ENCODE data around the gene NUP98.

DNA sequence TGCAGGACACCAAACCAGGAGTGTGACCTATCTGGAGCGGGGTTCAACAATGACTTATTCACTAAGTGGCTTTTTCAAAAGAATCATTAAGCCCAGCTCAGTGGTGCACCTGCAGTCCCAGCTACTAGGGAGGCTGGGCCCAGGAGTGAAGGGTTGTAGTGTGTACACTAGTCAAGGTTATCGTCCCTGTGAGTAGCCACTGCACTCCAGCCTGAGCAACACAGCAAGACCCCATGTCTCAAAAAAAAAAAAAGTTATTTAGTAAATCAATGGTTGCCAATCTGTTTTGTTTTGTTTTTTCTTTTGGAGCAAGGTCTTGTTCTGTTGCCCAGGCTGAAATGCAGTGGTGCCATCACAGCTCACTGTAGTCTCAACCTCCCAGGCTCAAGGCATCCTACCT lies 35.5 kb upstream of the NUP98 start:
- TF ChIP-seq, protein P1, sequence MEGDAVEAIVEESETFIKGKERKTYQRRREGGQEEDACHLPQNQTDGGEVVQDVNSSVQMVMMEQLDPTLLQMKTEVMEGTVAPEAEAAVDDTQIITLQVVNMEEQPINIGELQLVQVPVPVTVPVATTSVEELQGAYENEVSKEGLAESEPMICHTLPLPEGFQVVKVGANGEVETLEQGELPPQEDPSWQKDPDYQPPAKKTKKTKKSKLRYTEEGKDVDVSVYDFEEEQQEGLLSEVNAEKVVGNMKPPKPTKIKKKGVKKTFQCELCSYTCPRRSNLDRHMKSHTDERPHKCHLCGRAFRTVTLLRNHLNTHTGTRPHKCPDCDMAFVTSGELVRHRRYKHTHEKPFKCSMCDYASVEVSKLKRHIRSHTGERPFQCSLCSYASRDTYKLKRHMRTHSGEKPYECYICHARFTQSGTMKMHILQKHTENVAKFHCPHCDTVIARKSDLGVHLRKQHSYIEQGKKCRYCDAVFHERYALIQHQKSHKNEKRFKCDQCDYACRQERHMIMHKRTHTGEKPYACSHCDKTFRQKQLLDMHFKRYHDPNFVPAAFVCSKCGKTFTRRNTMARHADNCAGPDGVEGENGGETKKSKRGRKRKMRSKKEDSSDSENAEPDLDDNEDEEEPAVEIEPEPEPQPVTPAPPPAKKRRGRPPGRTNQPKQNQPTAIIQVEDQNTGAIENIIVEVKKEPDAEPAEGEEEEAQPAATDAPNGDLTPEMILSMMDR (tag by site-specific recombination; IDR thresholded peaks at IDR 0.05), result no peak
- TF ChIP-seq FEZF1 (tag by site-specific recombination; IDR thresholded peaks at IDR 0.05) (no peak), TCF7L2 (IDR thresholded peaks at IDR 0.05; ENCODE audit: borderline replicate concordance, low read depth, low read length) (no peak), ZNF239 (tag by site-specific recombination; IDR thresholded peaks at IDR 0.05) (no peak), ZNF501 (tag by site-specific recombination; IDR thresholded peaks at IDR 0.05) (no peak)
- TF ChIP-seq, protein P2, sequence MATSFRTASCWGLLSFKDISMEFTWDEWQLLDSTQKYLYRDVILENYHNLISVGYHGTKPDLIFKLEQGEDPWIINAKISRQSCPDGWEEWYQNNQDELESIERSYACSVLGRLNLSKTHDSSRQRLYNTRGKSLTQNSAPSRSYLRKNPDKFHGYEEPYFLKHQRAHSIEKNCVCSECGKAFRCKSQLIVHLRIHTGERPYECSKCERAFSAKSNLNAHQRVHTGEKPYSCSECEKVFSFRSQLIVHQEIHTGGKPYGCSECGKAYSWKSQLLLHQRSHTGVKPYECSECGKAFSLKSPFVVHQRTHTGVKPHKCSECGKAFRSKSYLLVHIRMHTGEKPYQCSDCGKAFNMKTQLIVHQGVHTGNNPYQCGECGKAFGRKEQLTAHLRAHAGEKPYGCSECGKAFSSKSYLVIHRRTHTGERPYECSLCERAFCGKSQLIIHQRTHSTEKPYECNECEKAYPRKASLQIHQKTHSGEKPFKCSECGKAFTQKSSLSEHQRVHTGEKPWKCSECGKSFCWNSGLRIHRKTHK (tag by site-specific recombination; IDR thresholded peaks at IDR 0.05), result no peak
- TF ChIP-seq, protein P3, sequence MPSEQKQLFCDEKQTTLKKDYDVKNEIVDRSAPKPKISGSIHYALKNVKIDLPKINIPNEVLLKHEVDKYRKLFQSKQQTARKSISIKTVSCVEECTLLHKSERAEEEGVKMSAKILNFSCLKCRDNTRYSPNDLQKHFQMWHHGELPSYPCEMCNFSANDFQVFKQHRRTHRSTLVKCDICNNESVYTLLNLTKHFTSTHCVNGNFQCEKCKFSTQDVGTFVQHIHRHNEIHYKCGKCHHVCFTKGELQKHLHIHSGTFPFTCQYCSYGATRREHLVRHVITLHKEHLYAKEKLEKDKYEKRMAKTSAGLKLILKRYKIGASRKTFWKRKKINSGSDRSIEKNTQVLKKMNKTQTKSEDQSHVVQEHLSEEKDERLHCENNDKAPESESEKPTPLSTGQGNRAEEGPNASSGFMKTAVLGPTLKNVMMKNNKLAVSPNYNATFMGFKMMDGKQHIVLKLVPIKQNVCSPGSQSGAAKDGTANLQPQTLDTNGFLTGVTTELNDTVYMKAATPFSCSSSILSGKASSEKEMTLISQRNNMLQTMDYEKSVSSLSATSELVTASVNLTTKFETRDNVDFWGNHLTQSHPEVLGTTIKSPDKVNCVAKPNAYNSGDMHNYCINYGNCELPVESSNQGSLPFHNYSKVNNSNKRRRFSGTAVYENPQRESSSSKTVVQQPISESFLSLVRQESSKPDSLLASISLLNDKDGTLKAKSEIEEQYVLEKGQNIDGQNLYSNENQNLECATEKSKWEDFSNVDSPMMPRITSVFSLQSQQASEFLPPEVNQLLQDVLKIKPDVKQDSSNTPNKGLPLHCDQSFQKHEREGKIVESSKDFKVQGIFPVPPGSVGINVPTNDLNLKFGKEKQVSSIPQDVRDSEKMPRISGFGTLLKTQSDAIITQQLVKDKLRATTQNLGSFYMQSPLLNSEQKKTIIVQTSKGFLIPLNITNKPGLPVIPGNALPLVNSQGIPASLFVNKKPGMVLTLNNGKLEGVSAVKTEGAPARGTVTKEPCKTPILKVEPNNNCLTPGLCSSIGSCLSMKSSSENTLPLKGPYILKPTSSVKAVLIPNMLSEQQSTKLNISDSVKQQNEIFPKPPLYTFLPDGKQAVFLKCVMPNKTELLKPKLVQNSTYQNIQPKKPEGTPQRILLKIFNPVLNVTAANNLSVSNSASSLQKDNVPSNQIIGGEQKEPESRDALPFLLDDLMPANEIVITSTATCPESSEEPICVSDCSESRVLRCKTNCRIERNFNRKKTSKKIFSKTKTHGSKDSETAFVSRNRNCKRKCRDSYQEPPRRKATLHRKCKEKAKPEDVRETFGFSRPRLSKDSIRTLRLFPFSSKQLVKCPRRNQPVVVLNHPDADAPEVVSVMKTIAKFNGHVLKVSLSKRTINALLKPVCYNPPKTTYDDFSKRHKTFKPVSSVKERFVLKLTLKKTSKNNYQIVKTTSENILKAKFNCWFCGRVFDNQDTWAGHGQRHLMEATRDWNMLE (tag by site-specific recombination; conservative IDR thresholded peaks at IDR 0.05; ENCODE audit: low read depth), result no peak

Measured in HEK293 (cell line).